IMR-90 (cell line): Measurements from ENCODE around the gene DEAF1. TPM values are rescaled to one million over a fixed set of nuclear protein-coding genes. Genes with fewer than 3 reads are reported as not detected.

Source experiments
- ATAC-seq: fragments of 200-7000 bp; cut with Tn5 transposase; 2 replicates; pipeline ENCODE4 v1.9.1; 2020; ENCODE audit warnings: low read depth, mild to moderate bottlenecking, moderate library complexity
- BruUV-seq: library from RNA; stranded (reverse); fragments of 400-500 nt; replicated peaks from 2 replicates; lab custom pipeline; 2021; lab: Mats Ljungman, UMichigan
- CTCF ChIA-PET: fragments of 300-600 bp; formaldehyde crosslinking; extraction: SDS; loops from one replicate; lab custom pipeline; 2021; ENCODE audit warnings: antibody characterized with exemption; lab: Yijun Ruan, JAX
- POLR2A ChIA-PET: fragments of 300-600 bp; sonication (Branson Sonifier 250); formaldehyde crosslinking; loops from one replicate; lab custom pipeline; 2022; ENCODE audit warnings: antibody characterized with exemption; ENCODE audit not compliant: unreplicated experiment; lab: Charles Lee
- DNase-seq: peaks from one replicate; pipeline ENCODE4 v3.0.0; 2013
- H2AFZ ChIP-seq: replicated peaks from 2 replicates; pipeline ENCODE3; 2013; ENCODE audit warnings: low read length, mild to moderate bottlenecking; ENCODE audit not compliant: poor library complexity
- H2AK5ac ChIP-seq: 2 replicates; pipeline ENCODE4 v1.6.1; 2013; ENCODE audit warnings: low read depth, low read length, inconsistent platforms
- H2AK9ac ChIP-seq: replicated peaks from 2 replicates; pipeline ENCODE3; 2013; ENCODE audit warnings: mild to moderate bottlenecking, low read depth, low read length, moderate library complexity; ENCODE audit not compliant: poor library complexity
- H2BK120ac ChIP-seq: 2 replicates; pipeline ENCODE4 v1.6.1; 2013; ENCODE audit warnings: low read depth, low read length, inconsistent platforms
- H2BK15ac ChIP-seq: 3 replicates; pipeline ENCODE4 v1.6.1; 2013; ENCODE audit warnings: low read depth, low read length, inconsistent platforms
- H2BK20ac ChIP-seq: 2 replicates; pipeline ENCODE4 v1.6.1; 2013; ENCODE audit warnings: low read depth, mild to moderate bottlenecking, inconsistent platforms, low read length, moderate library complexity
- H2BK5ac ChIP-seq: 2 replicates; pipeline ENCODE4 v1.6.1; 2013; ENCODE audit warnings: mild to moderate bottlenecking, low read depth, low read length, inconsistent platforms; ENCODE audit not compliant: poor library complexity, severe bottlenecking
- H3K14ac ChIP-seq: replicated peaks from 2 replicates; pipeline ENCODE4 v1.6.1; 2013; ENCODE audit warnings: low read depth, low read length, inconsistent platforms
- H3K18ac ChIP-seq: 2 replicates; pipeline ENCODE4 v1.6.1; 2013; ENCODE audit warnings: low read depth, low read length, control low read depth
- H3K23ac ChIP-seq: 2 replicates; pipeline ENCODE4 v1.6.1; 2013; ENCODE audit warnings: low read depth, low read length, inconsistent platforms
- H3K27ac ChIP-seq: 2 replicates; pipeline ENCODE4 v1.5.1; 2013; ENCODE audit warnings: mild to moderate bottlenecking, control low read depth, low read length; ENCODE audit not compliant: insufficient read depth
- H3K27me3 ChIP-seq: 2 replicates; pipeline ENCODE4 v1.6.1; 2013; ENCODE audit warnings: low read length; ENCODE audit not compliant: control insufficient read depth, insufficient read depth
- H3K36me3 ChIP-seq: 2 replicates; pipeline ENCODE4 v1.6.1; 2013; ENCODE audit warnings: low read length, mixed read lengths; ENCODE audit not compliant: control insufficient read depth, insufficient read depth
- H3K4ac ChIP-seq: 2 replicates; pipeline ENCODE4 v1.6.1; 2013; ENCODE audit warnings: low read depth, low read length, inconsistent platforms
- H3K4me1 ChIP-seq: 2 replicates; pipeline ENCODE4 v1.6.1; 2013; ENCODE audit warnings: low read length, mixed read lengths; ENCODE audit not compliant: control insufficient read depth, insufficient read depth
- H3K4me2 ChIP-seq: 2 replicates; pipeline ENCODE4 v1.6.1; 2013; ENCODE audit warnings: low read depth, mild to moderate bottlenecking, control low read depth, low read length, moderate library complexity
- H3K4me3 ChIP-seq: 2 replicates; pipeline ENCODE4 v1.5.1; 2013; ENCODE audit warnings: low read depth, mild to moderate bottlenecking, control low read depth, low read length, moderate library complexity; ENCODE audit not compliant: insufficient read depth
- H3K56ac ChIP-seq: 2 replicates; pipeline ENCODE4 v1.6.1; 2013; ENCODE audit warnings: low read length, inconsistent platforms; ENCODE audit not compliant: insufficient read depth; ENCODE audit errors: extremely low read depth
- H3K79me1 ChIP-seq, 2 experiments: 2 replicates each; pipeline ENCODE4 v1.6.1; 2013; ENCODE audit warnings: low read length in 2 of 2, inconsistent platforms in 1 of 2, low read depth in 1 of 2
- H3K9ac ChIP-seq: 2 replicates; pipeline ENCODE4 v1.6.1; 2013; ENCODE audit warnings: low read depth, low read length, control low read depth
- H3K9me1 ChIP-seq: 2 replicates; pipeline ENCODE4 v1.6.1; 2013; ENCODE audit warnings: low read length, inconsistent platforms; ENCODE audit not compliant: insufficient read depth
- H3K9me3 ChIP-seq: 2 replicates; pipeline ENCODE4 v1.6.1; 2013; ENCODE audit warnings: low read length; ENCODE audit not compliant: control insufficient read depth, insufficient read depth
- H4K20me1 ChIP-seq: 2 replicates; pipeline ENCODE4 v1.6.1; 2013; ENCODE audit warnings: low read length, inconsistent platforms; ENCODE audit not compliant: insufficient read depth
- H4K5ac ChIP-seq: 2 replicates; pipeline ENCODE4 v1.6.1; 2013; ENCODE audit warnings: mild to moderate bottlenecking, low read depth, low read length, control low read depth
- H4K8ac ChIP-seq, 2 experiments: 2 replicates each; pipeline ENCODE4 v1.6.1; 2013; ENCODE audit warnings: low read depth in 2 of 2, low read length in 2 of 2, control low read depth in 1 of 2, inconsistent platforms in 1 of 2
- H4K91ac ChIP-seq: 2 replicates; pipeline ENCODE4 v1.6.1; 2013; ENCODE audit warnings: low read depth, low read length, inconsistent platforms; ENCODE audit not compliant: insufficient read depth
- CEBPB ChIP-seq: IDR thresholded peaks from 2 replicates; pipeline ENCODE4 v1.6.1; 2012; ENCODE audit warnings: low read depth, low read length, improper control_type of control experiment
- POLR2A ChIP-seq: IDR thresholded peaks from 2 replicates; pipeline ENCODE4 v1.6.1; 2012; ENCODE audit warnings: mild to moderate bottlenecking, low read depth, low read length
- RCOR1 ChIP-seq: IDR thresholded peaks from 2 replicates; pipeline ENCODE4 v1.6.1; 2012; ENCODE audit warnings: mild to moderate bottlenecking, low read length, improper control_type of control experiment; ENCODE audit not compliant: insufficient replicate concordance
- SMC3 ChIP-seq: fragments of 150-350 bp; IDR thresholded peaks from 2 replicates; pipeline ENCODE4 v1.6.1; 2016; ENCODE audit warnings: low read depth, mild to moderate bottlenecking, antibody characterized with exemption, low read length, moderate library complexity
- WGBS, 2 experiments: methylation state at CpG; one replicate each; pipeline versions ENCODE4 v1.1.5 to v1.1.7; 2013; ENCODE audit warnings: missing lambda C conversion rate in 2 of 2; ENCODE audit not compliant: insufficient read length in 1 of 2; ENCODE audit errors: extremely low coverage in 2 of 2; 5-methylcytosine and 5-hydroxymethylcytosine counted together
- dilution Hi-C: fragments of 300-500 bp; cut with HindIII; formaldehyde crosslinking; loops from one replicate; pipeline ENCODE4 v1.14.3; 2018; ENCODE audit warnings: low sequenced_read_pairs; ENCODE audit not compliant: unreplicated experiment
- in situ Hi-C: fragments of 300-500 bp; cut with MboI; formaldehyde crosslinking; loops from 3 replicates; pipeline ENCODE4 v1.14.3; 2019; ENCODE audit warnings: low sequenced_read_pairs, inconsistent platforms, mixed read lengths
- intact Hi-C: fragments of 100-400 bp; cut with micrococcal nuclease; formaldehyde crosslinking; loops from 2 replicates; pipeline ENCODE4 v1.10.0; 2022
- polyA plus RNA-seq, 3 experiments: library from polyadenylated mRNA; depleted of rRNA; stranded (reverse); fragments of >200 nt; gene quantifications; 2 replicates each; pipeline ENCODE4 v1.2.3, GENCODE V29; 2012; ENCODE audit warnings: low replicate concordance in 1 of 3
- total RNA-seq: library from RNA; depleted of rRNA; stranded (reverse); fragments of >200 nt; gene quantifications from 2 replicates; pipeline ENCODE4 v1.2.3, GENCODE V29; 2012

Gene DEAF1
- total and polyA plus RNA-seq, 2 of the 4 experiments (the other 2 are of a cell fraction): 22.9 to 31.6 TPM

DNA sequence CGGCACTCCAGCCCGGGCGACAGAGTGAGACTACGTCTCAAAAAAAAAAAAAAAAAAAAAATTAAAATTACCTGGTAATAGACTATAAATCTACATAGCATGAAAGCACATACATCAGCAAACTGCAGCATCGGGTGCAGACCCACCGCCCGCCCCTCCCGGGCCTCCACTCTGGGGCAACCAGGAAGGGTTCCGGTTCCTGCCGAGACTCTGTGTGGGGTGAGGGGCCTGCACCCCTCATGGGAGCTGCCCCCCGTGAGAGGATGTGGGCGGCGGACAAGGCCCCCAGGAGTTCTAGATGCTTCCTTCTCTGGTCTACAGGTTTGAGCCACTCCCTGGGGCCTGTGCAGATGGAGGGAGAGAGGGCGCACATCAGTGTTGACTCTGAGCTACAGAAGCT lies 48.8 kb downstream of the DEAF1 start:
- no peak overlapping the region for H3K27ac ChIP-seq
- H3K56ac ChIP-seq: no peak overlapping the region
- H3K4me2 ChIP-seq: no peak overlapping the region
- H3K18ac ChIP-seq: no peak overlapping the region
- no peak overlapping the region for H2AK9ac ChIP-seq
- H3K23ac ChIP-seq: no peak overlapping the region
- DNase-seq (no peak), ATAC-seq (no peak)
- peaks cover 3% of the 10 kb centered on the region for H3K4me1 ChIP-seq
- no peaks in the 10 kb centered on the region; a peak in 1 of 4 replicates for H3K79me1 ChIP-seq
- in situ Hi-C loops (no loop called here), dilution Hi-C loops (no loop called here), intact Hi-C loops (no loop called here)
- WGBS, 2 experiments: no CpG with 5 or more reads among the region's 14 CpGs
- no peak overlapping the region for H2AFZ ChIP-seq
- H2BK15ac ChIP-seq: no peak overlapping the region
- no peak overlapping the region for H2BK120ac ChIP-seq
- no peak for TF ChIP-seq CEBPB
- no peak for TF ChIP-seq SMC3
- TF ChIP-seq RCOR1: no peak
- no peak for TF ChIP-seq POLR2A
- H2AK5ac ChIP-seq: no peak overlapping the region
- ChIA-PET CTCF (no interaction called here), POLR2A (no interaction called here)
- H2BK20ac ChIP-seq: no peak overlapping the region
- H3K9me3 ChIP-seq: no peaks in the 10 kb centered on the region
- BruUV-seq: no TSS peak
- no peak overlapping the region for H3K14ac ChIP-seq
- peaks cover 29% of the 10 kb centered on the region for H3K36me3 ChIP-seq
- H3K4me3 ChIP-seq: no peak overlapping the region
- H4K91ac ChIP-seq: no peak overlapping the region
- no peak overlapping the region for H4K8ac ChIP-seq
- H3K4ac ChIP-seq: no peak overlapping the region
- no peaks in the 10 kb centered on the region for H3K27me3 ChIP-seq
- no peak overlapping the region for H3K9ac ChIP-seq
- H2BK5ac ChIP-seq: no peak overlapping the region
- peaks cover 6% of the 10 kb centered on the region; the same call in 1 of the 2 replicates for H4K20me1 ChIP-seq
- no peak overlapping the region for H4K5ac ChIP-seq
- H3K9me1 ChIP-seq: no peaks in the 10 kb centered on the region
